ENCODE data around the gene HMCN2.
"Not testable (repeated sequence)": the region's sequence is repeated elsewhere in the genome, so short reads cannot be mapped to it uniquely, and the experiment has no call there.

The HMCN2 gene

DNA sequence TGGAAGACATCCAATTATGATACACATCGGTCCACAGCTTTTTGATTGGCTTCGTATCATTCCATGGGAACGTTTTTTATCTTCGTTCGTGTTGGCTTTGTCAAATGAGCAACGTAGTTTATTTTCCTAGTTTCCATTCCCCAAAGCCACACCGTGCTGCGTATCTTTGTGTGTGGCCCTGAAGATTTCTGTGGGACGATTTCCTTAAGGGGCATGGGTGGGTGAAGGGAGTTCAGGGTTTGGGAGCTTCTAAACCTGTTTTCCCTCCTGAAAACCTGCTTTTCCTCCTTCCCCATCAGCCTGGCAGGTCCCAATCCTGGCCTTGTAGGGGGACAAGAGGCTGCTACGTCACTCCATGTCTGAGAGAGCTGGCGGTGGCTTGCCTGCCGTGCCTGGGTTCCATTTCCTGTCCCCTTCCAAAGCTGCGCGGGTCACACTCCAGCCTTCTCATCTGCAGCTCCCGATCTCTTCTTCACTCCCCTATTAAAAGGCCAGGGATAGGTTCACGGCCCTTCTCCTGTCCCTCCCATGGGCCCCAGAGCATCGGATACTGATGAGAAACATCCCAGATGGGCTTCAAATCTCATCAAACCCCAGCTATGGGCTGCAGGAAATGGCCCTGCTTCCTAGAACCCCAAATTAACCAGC lies 155.7 kb downstream of the HMCN2 start:
- DNase-seq, result no peak

DNA sequence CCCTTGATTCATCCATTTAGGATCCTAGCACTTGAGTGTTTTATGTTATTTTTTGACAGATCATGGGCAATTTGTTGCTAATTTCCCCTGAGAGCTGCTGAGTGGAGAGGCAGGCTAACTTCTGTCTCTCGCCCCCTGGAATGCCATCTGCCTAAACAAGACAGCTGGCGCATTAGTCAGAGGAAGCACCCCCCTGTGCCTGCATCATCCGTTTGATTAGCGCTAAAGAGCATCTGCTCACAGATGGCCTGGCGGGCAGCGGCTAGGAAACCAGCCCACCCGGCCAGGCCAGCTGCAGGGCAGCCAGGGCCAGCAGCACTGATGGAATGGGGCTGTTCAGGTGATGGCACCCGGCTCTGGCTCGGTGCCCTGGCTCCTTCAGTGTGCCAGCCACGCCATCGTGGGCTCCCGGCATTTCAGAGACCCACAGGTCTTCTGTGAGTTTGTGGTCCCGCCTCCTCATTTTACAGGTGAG lies 156.3 kb downstream of the HMCN2 start:
- DNase-seq, result peak; percentile 7

DNA sequence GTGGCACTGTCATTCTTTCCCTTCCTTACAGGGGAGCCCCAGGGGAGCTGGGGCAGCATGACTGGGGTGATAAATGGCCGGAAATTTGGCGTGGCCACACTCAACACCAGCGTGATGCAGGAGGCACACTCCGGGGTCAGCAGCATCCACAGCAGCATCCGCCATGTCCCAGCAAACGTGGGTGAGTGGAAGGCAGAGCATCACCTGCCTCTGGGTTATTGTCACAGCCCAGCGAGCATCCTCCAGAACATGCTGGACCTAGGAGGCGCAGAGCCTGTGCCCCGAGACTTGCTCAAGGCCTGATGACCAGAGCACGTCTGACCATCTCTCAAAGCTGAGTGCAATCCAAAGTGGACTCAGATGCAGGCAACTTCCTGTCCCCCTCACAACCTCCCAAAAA lies 157.0 kb downstream of the HMCN2 start:
- DNase-seq, result no peak

DNA sequence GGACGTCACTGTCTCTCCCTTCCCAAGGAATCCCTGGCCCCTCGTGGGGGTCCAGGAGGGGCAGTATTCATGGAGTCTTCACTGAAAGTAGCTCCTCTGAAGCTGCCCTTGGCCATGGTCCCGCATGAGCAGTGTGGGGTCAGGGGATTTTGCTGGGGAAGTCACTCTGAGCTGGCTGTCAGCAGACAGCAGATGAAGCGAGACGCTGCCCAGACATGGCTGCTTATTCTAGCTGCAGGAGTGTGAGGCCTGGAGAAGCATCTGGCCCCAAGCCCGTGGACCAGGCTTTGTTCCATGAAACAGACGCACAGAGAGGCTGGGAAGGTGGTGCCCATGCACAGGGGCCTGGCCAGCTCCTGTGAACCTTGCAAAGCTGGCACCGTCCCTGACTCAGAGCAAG lies 157.7 kb downstream of the HMCN2 start:
- DNase-seq, result no peak

DNA sequence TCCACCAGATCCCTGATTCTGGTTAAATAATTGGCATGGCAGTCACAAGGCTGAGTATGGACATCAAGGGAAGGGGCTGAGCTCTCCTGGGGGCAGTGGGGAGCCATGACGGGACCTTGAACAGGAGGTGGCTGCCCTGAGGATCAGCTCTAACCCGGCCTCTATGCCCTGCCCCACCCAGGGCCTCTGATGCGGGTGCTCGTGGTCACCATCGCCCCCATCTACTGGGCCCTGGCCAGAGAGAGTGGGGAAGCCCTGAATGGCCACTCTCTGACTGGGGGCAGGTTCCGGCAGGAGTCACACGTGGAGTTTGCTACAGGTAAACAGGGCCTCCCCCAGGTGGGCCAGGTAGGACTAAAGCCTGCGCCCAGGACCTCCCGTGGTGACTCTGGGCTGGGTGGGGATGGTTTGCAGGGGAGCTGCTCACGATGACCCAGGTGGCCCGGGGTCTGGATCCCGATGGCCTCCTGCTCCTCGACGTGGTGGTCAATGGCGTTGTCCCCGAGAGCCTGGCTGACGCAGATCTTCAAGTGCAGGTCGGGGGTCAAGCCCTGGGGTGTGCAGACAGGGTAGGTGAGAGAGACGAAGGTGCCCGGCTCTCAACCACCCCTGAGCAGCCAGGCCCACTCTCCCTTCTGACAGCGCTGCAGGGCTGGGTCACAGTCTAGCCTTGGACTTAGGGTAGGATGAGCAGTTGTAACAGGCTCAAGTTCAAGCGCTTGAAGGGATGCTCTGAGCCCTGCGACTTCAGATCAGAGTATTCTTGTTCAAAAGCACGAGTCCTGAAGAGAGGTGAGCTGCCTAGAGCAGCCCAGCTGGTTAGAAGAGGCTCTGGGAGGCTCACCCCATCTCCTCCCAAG lies 159.3 kb downstream of the HMCN2 start:
- DNase-seq, result no peak

DNA sequence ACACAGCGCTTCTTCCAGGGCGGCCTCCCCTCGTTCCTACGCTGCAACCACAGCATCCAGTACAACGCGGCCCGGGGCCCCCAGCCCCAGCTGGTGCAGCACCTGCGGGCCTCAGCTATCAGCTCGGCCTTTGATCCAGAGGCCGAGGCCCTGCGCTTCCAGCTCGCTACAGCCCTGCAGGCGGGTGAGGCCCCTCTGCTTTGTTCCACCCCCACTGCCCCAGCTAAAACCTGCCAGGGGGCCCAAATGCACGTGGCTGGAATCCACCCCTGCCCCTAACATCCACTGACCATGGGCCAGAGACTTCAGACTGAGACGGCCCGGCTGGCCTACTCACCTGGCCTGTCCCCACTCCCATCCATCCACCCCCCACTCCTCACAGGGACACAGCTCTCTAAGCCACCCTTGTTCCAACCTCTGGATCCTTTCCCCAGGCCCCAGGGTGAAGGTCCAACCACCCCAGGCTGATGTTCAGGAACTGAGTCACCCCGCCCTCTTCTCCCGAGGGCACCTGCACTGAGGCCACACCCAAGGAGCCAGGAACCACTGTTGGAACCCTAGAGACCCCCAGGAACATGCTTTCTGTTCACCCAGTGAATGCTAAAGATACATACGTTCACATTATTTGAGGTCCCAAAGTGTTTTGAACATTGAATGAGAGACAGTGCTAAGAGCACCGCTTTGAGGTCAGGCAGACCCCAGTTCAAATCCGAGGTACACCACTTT lies 160.3 kb downstream of the HMCN2 start:
- DNase-seq, result no peak

DNA sequence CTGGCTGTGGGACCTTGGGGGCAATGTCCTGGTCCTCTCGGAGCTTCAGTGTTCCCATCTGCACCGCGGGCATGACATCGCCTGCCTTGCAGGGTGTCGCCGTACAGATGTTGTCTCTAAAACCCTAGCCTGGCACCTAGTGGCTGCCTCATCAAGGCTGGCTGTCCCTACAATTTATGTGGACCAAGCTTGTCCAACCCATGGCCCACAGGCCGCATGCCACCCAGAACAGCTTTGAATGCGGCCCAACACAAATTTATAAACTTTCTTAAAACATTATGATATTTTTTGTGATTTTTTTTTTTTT lies 160.9 kb downstream of the HMCN2 start:
- no peak for DNase-seq

DNA sequence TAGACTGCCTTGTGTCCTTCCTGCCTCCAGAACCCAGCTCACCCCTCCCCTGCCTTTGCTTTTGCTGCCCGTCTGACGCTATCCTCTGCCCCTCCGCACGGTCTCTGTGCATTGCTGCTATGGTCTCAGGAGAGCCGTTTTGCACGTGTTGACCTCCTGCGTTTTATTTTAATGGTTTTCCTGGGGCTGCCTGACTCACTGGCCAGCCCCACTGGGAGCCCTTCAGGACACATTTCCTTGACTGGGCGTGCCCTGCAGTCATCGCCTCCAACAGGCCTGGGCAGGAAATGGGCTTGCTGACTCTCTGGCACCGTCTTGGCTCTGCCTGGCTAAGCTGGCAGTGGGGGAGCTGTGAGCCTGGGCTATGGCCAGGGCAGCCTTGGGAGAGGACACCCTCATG lies 161.3 kb downstream of the HMCN2 start:
- no peak for DNase-seq

DNA sequence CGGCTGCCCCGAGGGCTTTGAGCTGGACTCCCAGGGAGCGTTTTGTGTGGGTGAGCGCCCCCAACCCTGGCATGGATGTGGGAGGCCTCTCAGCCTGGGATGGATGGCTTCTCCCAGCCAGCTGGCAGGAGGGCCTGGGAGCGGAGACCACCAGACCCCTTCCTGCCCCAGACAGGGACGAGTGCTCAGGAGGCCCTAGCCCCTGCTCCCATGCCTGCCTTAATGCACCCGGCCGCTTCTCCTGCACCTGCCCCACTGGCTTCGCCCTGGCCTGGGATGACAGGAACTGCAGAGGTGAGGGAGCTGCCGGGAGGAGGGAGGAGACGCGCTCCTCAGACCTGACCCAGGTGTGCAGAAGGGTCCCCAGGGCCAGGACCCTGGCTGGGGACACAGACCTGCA lies 161.8 kb downstream of the HMCN2 start:
- DNase-seq, result no peak

DNA sequence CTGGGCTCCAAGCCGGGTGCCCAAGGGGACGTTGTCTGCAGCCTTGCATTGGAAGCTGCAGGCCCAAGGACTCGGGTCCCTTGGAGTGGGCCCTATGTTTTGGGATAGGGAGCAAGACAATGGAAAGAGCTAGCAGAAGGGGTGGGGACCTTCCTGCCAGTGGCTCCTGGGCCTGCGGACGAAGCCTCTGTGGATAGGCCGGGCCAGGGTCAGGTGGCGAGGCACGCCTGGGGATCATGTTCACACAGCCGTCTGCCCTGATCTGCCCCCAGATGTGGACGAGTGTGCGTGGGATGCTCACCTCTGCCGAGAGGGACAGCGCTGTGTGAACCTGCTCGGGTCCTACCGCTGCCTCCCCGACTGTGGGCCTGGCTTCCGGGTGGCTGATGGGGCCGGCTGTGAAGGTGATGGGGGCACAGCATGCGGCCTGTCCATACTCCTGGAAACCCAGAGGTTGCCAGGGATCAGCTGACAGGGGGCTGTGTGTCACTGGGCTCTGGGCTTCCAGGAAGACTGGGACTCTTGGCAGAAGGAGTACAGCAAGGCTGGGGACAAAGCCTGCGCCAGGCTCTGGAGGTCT lies 162.6 kb downstream of the HMCN2 start:
- DNase-seq, result no peak

DNA sequence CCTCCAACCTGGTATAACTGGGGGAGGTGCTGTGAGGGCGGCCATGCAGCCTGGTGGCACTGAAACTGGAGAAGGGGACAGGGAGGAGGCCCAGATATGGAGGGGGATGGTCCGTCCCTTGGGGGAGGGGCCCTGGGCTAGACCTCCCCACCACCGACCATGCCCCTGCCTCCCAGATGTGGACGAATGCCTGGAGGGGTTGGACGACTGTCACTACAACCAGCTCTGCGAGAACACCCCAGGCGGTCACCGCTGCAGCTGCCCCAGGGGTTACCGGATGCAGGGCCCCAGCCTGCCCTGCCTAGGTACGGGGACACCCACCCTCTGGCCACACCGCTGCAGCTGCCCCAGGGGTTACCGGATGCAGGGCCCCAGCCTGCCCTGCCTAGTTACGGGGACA lies 163.8 kb downstream of the HMCN2 start:
- no peak for DNase-seq

DNA sequence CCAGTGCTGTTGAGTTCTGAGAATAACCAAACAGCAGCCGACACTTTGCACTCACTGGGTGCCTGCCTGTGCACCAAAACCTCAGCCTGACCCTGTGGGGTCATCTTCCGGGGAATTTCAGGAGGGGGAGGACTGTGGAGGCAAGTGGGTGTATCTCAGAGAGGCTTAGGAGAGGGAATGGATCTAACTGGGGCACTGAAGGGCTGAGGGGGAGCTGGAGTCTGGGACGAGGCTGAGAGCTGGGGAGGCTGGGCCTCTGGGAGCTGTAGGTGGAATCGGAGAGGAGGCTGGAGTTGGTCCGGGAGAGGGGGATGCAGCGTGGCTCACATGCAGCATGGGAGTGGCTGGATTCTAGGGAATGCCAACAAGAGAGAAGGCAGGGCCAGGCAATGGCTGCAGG lies 164.3 kb downstream of the HMCN2 start:
- DNase-seq, result no peak

DNA sequence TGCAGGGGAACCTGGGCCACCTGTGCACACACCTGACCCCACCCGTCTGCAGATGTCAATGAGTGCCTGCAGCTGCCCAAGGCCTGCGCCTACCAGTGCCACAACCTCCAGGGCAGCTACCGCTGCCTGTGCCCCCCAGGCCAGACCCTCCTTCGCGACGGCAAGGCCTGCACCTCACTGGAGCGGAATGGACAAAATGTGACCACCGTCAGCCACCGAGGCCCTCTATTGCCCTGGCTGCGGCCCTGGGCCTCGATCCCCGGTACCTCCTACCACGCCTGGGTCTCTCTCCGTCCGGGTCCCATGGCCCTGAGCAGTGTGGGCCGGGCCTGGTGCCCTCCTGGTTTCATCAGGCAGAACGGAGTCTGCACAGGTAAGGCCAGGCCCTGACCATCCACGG lies 164.7 kb downstream of the HMCN2 start:
- no peak for DNase-seq

DNA sequence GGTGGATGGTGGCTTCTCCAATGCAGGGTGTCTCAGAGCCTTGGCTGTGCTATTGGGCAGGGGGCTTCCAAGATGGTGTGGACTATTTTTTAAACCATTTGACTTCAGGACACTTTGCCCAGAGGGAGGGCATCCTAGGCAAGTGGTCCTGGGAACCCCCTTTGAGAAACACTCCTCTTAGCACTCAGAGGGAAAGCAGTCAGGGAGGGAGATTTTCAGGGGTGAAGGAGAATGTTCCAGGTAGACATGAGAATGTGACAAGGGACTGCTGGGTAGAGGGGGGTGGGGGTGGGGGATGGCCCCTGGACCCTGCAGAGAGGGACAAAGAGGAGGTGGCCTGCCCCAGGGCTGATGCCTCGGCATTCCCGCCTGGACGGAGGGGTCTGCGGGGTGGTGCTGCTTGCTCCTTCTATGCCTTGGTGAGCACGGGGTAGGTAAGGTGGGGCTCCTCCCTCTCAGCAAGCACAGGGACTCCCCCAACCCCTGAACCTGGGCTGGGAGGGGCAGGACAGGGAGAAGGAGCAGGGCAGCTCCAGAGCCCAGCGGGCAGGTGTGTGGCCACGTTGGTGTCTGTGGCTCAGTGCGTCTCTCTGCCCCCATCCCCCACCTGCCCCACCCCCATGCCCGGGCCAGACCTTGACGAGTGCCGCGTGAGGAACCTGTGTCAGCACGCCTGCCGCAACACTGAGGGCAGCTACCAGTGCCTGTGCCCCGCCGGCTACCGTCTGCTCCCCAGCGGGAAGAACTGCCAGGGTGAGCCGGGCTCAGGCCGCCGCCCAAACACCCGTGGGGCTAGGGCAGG lies 165.4 kb downstream of the HMCN2 start:
- no peak for DNase-seq

DNA sequence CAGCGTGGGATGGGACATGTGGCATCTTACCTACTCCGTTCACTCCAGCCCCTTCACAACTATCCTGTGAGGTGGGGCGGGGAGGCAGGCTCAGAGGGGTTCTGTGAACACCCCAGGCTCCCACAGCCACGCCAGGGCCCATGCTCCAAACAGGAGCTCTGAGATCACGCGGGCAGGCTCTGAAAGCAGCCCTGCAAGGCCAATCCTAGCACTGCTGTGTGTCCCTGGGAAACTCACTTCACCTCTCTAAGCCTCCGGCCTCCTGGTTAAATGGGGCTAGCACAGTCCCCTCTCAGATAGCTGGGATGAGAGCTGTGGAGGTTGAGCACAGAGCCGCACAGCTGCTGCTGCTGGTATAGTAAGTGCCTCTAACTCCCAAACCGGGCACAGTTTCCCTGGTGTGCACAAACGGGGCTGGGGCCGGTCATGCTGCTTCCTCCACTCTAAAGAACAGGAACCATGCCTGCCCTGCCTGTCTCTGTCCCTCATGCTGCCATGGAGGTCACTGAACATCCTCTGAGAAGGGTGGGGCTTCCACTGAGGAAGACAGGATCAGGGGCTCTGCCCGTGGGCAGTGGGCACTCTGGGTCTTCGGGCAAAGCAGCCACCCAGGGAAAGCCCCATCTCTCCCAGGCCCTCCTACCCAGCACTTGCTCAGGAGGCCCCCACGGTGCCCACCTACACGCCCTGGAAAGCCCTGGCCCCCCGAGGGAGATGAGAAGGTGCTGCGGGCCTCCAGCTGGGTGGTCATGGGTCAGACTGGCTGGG lies 166.2 kb downstream of the HMCN2 start:
- DNase-seq, result no peak

DNA sequence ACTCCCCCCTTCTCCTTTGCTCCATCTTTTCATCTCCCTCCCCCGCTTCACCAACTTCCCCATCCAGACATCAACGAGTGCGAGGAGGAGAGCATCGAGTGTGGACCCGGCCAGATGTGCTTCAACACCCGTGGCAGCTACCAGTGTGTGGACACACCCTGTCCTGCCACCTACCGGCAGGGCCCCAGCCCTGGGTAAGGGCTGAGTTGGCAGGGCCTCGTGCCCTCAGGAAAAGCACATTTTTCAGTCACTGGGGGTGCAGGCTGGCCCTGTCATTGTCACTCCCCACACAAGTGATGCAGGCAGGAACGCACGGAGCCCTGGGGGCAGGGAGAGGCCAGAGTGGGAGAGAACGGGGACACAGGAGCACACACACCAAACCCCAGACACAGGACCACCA lies 166.8 kb downstream of the HMCN2 start:
- no peak for DNase-seq

DNA sequence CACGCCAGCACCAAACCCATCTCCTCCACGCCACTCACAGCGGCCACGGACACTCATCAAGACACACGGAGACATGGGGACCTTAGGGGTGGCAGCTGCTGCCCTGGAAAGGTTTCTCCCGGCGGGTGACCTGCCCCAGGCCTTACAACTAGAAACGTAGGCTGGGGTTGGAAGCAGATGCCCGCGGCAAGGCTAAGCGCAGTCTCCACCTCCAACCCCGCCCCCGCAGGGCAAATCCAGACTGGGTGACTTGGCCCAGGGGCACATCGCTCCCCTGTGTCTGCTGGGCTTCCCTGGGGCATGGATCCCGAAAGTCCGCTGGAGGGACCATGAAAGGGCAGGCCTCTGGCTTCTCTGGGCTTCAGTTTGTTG lies 167.2 kb downstream of the HMCN2 start:
- DNase-seq, result no peak

DNA sequence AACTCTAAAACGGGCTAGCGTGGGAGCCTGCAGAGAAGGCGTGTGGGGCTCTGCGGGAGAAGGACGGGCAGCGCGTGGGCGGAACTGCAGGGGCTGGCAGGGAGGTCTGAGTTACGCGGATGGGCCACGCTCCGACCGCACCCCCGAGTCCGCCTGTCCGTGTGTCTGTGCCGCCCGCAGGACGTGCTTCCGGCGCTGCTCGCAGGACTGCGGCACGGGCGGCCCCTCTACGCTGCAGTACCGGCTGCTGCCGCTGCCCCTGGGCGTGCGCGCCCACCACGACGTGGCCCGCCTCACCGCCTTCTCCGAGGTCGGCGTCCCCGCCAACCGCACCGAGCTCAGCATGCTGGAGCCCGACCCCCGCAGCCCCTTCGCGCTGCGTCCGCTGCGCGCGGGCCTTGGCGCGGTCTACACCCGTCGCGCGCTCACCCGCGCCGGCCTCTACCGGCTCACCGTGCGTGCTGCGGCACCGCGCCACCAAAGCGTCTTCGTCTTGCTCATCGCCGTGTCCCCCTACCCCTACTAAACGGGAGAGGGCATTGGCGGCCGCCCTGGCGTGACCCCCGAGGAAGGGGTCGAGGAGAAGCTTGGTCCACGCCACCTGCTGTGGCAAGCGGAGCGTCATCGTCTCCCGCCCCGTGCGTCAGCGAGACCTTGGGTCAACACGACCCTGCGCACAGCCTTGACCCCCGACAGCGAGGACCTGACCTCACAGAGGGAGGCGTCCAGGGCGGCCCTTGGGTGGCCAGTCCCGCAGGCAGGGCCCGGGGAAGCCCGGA lies 167.8 kb downstream of the HMCN2 start:
- DNase-seq, result no peak

DNA sequence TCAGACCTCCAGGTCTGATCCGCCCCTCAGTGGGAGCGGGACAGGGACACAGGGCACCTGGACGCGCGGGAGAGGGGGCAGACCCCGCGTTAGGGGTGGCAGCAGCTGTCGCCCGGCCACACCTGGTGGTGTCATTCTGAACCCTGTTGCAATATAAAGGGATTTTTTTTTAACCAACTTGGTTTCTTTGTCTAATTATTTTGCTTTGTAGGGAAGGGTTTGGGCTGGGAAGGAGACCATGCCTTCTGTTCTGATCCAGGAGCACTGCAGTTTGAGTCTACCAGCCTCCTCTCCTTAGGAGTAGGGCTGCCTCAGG lies 168.3 kb downstream of the HMCN2 start:
- no peak for DNase-seq

DNA sequence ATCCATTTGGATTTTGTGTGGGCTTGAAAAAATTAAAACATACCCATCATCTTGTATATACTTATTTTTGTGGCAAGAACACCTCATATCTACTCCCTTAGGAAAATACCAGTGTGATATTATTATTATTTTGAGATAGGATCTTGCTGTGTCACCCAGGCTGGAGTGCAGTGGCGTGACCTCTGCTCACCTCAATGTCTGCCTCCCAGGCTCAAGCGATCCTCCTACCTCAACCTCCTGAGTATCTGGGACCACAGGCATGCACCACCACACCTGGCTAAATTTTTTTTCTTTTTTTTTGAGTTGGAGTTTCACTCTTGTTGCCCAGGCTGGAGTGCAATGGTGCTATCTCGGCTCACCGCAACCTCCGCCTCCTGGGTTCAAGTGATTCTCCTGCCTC lies 169.1 kb downstream of the HMCN2 start:
- not testable (repeated sequence) for DNase-seq

DNA sequence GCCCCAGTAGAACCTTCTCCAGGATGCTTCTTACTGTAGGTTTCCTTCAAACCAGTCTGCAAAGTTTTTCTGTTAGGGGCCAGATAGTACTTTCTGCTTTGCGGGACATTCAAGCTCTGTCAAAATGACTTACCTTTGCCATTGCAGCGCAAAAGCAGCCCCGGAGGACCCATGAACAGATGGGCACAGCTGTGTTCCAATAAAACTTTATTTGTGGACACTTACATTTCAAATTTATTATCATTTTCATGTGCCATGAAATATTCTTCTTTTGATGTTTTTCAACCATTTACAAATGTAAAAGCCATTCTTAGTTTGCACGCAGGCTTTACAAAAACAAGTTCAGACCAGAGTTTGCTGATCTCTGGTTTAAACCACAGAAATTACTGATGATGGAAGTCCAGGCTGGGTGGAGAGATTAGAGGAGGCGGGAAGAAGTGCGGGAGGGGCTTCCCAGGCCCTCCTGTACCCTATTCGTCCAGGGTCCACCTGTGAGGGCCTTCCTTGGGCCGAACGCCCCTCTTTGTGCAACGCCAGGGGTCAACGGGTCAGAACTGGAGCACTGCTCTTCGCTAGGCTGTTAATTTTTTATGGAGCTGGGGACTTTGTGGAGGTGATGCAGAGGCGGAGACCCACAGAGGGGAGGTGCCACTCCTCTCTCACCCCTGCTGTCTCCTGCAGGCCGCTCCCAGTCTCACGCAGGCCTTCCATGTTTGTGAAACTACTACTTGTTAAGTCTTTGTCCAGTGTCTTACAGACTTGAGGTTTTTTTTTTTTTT lies 171.6 kb downstream of the HMCN2 start:
- DNase-seq, result no peak

Measured in NCI-H774 (cell line).